ENCODE measurements around the gene FSCN2.

DNA sequence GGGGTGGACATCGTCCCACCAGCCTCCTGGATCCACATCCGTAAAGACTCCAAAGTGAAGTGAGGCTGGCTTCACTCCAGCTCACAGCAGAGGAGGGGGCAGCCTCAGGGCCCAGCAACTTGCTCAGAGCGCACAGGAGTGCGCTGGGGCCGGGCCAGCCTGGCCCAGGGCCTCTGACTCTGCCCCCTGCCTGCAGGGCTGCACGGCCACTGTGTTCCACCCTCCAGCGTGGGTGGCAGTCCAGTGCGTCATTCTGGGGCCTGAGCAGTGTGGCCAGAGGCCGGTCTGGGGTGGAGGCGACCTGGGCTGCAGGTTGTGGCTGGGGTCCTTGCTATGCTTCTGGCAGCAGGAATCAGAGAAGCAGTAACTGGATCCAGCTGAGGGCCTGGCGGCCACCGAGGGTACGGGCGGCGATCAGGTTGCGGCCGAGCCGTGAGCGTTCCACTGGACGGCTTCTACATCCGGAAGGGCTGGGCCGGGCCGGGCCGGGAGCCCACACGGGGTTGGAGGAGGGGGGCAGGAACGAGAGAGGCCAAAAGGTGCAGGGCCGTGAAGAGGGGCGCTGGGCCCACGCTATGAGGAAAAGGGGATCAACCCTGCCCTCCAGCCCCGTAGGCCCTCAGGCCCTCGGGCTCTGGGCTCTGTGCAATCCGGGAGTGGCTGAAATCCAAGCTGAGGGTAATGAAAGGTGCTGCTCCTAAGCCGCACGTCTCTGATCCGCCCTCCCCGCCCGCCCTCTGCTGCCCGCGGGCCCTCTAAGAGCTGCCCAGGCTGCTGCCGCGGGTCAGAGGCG, at the start of gene FSCN2:
- TF ChIP-seq, protein P1, sequence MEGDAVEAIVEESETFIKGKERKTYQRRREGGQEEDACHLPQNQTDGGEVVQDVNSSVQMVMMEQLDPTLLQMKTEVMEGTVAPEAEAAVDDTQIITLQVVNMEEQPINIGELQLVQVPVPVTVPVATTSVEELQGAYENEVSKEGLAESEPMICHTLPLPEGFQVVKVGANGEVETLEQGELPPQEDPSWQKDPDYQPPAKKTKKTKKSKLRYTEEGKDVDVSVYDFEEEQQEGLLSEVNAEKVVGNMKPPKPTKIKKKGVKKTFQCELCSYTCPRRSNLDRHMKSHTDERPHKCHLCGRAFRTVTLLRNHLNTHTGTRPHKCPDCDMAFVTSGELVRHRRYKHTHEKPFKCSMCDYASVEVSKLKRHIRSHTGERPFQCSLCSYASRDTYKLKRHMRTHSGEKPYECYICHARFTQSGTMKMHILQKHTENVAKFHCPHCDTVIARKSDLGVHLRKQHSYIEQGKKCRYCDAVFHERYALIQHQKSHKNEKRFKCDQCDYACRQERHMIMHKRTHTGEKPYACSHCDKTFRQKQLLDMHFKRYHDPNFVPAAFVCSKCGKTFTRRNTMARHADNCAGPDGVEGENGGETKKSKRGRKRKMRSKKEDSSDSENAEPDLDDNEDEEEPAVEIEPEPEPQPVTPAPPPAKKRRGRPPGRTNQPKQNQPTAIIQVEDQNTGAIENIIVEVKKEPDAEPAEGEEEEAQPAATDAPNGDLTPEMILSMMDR (IDR thresholded peaks at IDR 0.05), result peak in 3 of 6 experiments; percentile 18 to 60 (median 40)
- no peak for TF ChIP-seq POLR2A (IDR thresholded peaks at IDR 0.05)
